ENCODE data around the gene CMSS1. TPM values are rescaled to one million over a fixed set of nuclear protein-coding genes. Genes with fewer than 3 reads are reported as not detected.

CMSS1 gene
- total RNA-seq, 1 experiment from 2014 or later = 64.1 TPM

DNA sequence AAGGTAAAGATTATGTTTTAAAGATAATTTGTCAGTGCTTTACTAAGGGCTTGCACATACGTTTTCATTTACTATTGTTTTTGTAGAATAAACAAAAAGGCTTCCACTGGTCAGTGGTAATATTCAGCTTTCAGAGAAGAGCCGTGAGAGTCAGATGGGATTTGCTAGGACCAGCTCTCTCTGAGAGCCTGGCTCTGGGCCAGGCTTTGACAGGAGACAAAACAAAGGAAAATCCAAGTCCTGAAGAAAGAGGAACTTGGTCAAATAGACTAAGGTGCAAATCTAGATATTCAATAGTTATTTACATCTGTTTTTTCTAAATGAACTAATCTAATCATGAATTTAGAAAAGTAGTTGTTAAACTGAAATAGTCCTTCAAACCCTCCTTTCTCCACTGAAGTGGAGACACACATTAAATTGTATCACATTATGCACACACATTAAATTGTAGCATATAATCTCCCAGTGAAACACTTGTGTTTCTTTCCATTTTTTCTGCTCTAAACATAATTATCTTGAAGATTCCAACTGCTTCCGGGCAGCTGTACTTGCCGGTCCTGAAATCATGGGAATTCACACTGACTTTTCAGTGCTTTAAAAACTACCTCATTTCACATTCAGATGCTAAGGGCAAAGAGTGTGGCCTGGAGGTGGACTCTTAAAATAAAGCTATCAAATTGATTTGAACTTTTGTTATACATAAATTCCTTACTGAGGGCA lies 351.7 kb downstream of the CMSS1 start:
- Histone ChIP-seq H3K27me3 (ENCODE audit: insufficient read depth, low read length) (no peaks in the 10 kb centered on the region), H3K4me2 (ENCODE audit: low read length) (no peak overlapping the region), H3K9ac (ENCODE audit: low read length) (no peak overlapping the region), H3K27ac (ENCODE audit: low read depth, low read length) (no peak overlapping the region), H3K36me3 (ENCODE audit: control insufficient read depth in 1 of 2, insufficient read depth in 2 of 2, low read length in 2 of 2) (peaks cover 0 to 2% of the 10 kb centered on the region in 2 experiments; a peak in 2 of 4 replicates), H3K9me3 (ENCODE audit: control insufficient read depth in 1 of 2, insufficient read depth in 1 of 2, low read depth in 1 of 2, low read length in 2 of 2) (no peaks in the 10 kb centered on the region), H3K9me2 (ENCODE audit: insufficient read depth) (no peaks in the 10 kb centered on the region), H4K20me1 (ENCODE audit: insufficient read depth) (no peaks in the 10 kb centered on the region), H3K79me2 (ENCODE audit: insufficient read depth, low read length) (no peaks in the 10 kb centered on the region), H2AFZ (ENCODE audit: low read depth, low read length, poor library complexity, severe bottlenecking) (no peak overlapping the region), H3K4me1 (ENCODE audit: control insufficient read depth in 1 of 2, insufficient read depth in 2 of 2, low read length in 2 of 2) (no peaks in the 10 kb centered on the region), H3K4me3 (replicated peaks in 1 of 2; ENCODE audit: low read depth in 1 of 2, low read length in 2 of 2) (no peak overlapping the region)
- intact Hi-C loops (cut with micrococcal nuclease) = no loop called here
- TF ChIP-seq POLR2A (IDR thresholded peaks at IDR 0.05; ENCODE audit: borderline replicate concordance, extremely low read depth, insufficient read depth, insufficient read length) (no peak), CEBPB (IDR thresholded peaks at IDR 0.05; ENCODE audit: low read depth) (no peak)
- POLR2A ChIA-PET = no interaction called here
- BruUV-seq (replicated peaks) = no TSS peak
- CTCF ChIA-PET = no interaction called here
- no peak for ATAC-seq
- RAD21 ChIA-PET (ENCODE audit: low non-redundant PET in 1 of 2, low total read pairs in 2 of 2, uncharacterized antibody in 2 of 2, unreplicated experiment in 2 of 2) = no interaction called here
- no peak for DNase-seq (ENCODE audit: low read depth, low spot score)

DNA sequence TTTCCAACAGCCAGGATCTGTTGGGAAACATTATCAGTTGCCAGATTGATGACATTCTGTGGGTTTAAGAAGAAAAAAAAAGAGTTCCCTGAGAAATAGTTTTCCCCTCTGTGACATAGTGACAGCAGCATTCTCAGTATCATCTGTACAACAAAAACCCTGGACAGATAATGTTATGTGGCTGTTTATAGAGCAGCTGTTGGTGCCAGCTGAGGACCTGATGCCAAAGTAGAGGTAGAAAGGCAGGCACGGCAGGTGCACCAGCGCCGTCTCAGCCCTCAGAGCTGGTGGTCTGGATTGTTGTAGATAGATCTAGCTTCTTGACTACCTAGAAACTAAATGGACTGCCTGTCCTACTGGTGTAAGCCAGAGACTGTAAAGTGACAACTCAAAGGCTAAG lies 352.8 kb downstream of the CMSS1 start:
- H4K20me1 ChIP-seq (ENCODE audit: insufficient read depth) = no peaks in the 10 kb centered on the region
- intact Hi-C loops (cut with micrococcal nuclease) = no loop called here
- H3K9ac ChIP-seq (ENCODE audit: low read length) = no peak overlapping the region
- no TSS peak for BruUV-seq (replicated peaks)
- H3K9me3 ChIP-seq (ENCODE audit: control insufficient read depth in 1 of 2, insufficient read depth in 1 of 2, low read depth in 1 of 2, low read length in 2 of 2) = no peaks in the 10 kb centered on the region
- no peaks in the 10 kb centered on the region for H3K9me2 ChIP-seq (ENCODE audit: insufficient read depth)
- no peak overlapping the region for H3K4me2 ChIP-seq (ENCODE audit: low read length)
- H3K4me3 ChIP-seq (replicated peaks in 1 of 2; ENCODE audit: low read depth in 1 of 2, low read length in 2 of 2) = no peak overlapping the region
- TF ChIP-seq SIN3A (IDR thresholded peaks at IDR 0.05; ENCODE audit: low read depth) = no peak
- TF ChIP-seq POLR2AphosphoS5 (IDR thresholded peaks at IDR 0.05; ENCODE audit: low read depth, low read length) = no peak
- TF ChIP-seq, protein P1, sequence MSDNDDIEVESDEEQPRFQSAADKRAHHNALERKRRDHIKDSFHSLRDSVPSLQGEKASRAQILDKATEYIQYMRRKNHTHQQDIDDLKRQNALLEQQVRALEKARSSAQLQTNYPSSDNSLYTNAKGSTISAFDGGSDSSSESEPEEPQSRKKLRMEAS (IDR thresholded peaks at IDR 0.05) = no peak
- no peak for TF ChIP-seq ZNF274 (IDR thresholded peaks at IDR 0.05; ENCODE audit: low read depth, low read length)
- TF ChIP-seq SP1 (IDR thresholded peaks at IDR 0.05; ENCODE audit: low read depth) = no peak
- no peak for TF ChIP-seq JUND (IDR thresholded peaks at IDR 0.05)
- no peak for TF ChIP-seq CBX3 (IDR thresholded peaks at IDR 0.05; ENCODE audit: low read depth)
- no peak for TF ChIP-seq YY1 (IDR thresholded peaks at IDR 0.05; ENCODE audit: extremely low read depth, insufficient replicate concordance, low read depth, low read length)
- TF ChIP-seq RAD21 (IDR thresholded peaks at IDR 0.05; ENCODE audit: low read depth) = no peak
- TF ChIP-seq FOSL1 (IDR thresholded peaks at IDR 0.05; ENCODE audit: low read depth) = no peak
- no peak for TF ChIP-seq SRF (IDR thresholded peaks at IDR 0.05; ENCODE audit: low read depth)
- TF ChIP-seq ELF1 (IDR thresholded peaks at IDR 0.05; ENCODE audit: borderline replicate concordance, low read depth) = no peak
- no peak for TF ChIP-seq POLR2A (IDR thresholded peaks at IDR 0.05; ENCODE audit: borderline replicate concordance, extremely low read depth, insufficient read depth, insufficient read length)
- no peak for DNase-seq (ENCODE audit: low read depth, low spot score)
- H3K79me2 ChIP-seq (ENCODE audit: insufficient read depth, low read length) = no peaks in the 10 kb centered on the region
- H2AFZ ChIP-seq (ENCODE audit: low read depth, low read length, poor library complexity, severe bottlenecking) = no peak overlapping the region
- RAD21 ChIA-PET (ENCODE audit: low non-redundant PET in 1 of 2, low total read pairs in 2 of 2, uncharacterized antibody in 2 of 2, unreplicated experiment in 2 of 2) = no interaction called here
- CTCF ChIA-PET = no interaction called here
- peaks cover 0 to 2% of the 10 kb centered on the region in 2 experiments; a peak in 2 of 4 replicates for H3K36me3 ChIP-seq (ENCODE audit: control insufficient read depth in 1 of 2, insufficient read depth in 2 of 2, low read length in 2 of 2)
- H3K27me3 ChIP-seq (ENCODE audit: insufficient read depth, low read length) = no peaks in the 10 kb centered on the region
- POLR2A ChIA-PET = no interaction called here
- no peak for ATAC-seq
- H3K27ac ChIP-seq (ENCODE audit: low read depth, low read length) = no peak overlapping the region
- no peaks in the 10 kb centered on the region for H3K4me1 ChIP-seq (ENCODE audit: control insufficient read depth in 1 of 2, insufficient read depth in 2 of 2, low read length in 2 of 2)
